ENCODE measurements around the gene AMBRA1.

Gene AMBRA1

DNA sequence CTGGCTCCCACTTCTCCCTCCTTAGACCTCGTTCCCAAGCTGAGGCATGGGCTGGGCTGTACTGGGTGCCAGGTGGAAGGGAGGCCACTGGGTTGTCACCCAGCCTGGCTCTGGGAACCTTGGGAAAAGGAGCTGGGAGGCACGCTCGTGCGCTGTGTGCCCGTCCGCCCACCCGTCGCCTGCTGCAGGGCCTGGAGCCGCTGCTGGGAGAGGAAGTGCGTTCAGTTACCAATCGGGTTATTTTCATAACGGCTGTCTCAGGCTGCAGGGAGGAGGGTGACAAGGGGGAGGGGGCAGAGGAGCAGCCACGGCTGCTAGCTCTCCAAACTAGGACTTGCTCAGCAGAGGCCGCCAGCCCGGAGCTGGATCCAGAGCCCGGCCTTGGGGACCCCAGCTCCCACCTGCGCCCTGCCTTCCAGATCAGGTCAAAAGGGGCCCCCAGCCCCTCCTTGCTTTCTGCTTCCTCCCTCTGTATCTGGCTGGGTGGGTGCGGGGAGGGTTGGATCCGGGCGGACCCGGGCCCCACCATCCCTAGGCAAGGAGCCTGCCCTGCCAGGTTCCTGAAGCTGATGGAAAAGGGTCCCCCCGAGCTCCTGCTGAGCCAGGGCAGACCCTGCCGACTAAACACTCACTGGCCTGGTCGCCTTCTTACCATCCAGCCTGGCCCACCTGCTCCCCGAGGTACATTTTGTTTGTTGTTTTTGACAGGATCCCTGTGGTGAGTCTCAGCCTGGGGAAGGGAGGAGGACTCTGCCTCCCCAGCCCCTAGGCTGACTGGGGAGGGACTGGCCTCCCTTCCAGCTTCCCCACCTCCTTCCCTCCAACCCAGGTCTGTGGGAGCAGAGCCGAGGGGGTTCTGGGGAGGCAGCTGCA, 232.3 kb downstream of the AMBRA1 start:
- Histone ChIP-seq H3K9me3 (ENCODE audit: control insufficient read depth, insufficient read depth, low read length) (no peaks in the 10 kb centered on the region), H3K9ac (ENCODE audit: low read depth, low read length) (no peak overlapping the region), H3K4me1 (ENCODE audit: insufficient read depth, low read length) (peaks cover 32% of the 10 kb centered on the region), H3K36me3 (ENCODE audit: insufficient read depth, low read length) (no peaks in the 10 kb centered on the region)

DNA sequence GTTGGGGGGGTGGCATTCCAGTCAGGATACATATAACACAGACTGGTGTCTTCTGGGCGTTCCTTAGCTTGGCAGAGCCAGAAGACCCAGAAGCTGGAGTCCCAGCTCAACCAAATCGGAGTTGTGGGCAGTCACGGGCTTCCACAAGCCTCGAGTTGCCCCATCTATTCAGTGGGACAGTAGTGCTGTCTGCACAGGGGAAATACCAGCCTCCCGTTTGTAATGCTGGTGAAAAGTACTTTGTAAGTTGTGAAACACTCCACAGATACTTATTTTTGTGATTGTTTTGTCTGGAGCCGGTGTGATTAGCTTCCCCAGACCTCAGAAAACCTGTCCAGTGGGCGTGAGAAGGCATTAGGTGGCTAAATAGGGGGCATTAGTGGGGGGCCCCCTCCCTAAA, 232.9 kb downstream of the AMBRA1 start:
- no peak overlapping the region for H3K9ac ChIP-seq (ENCODE audit: low read depth, low read length)
- H3K4me1 ChIP-seq (ENCODE audit: insufficient read depth, low read length) = peaks cover 38% of the 10 kb centered on the region
- peaks cover 3% of the 10 kb centered on the region; the same call in 1 of the 2 replicates for H3K36me3 ChIP-seq (ENCODE audit: insufficient read depth, low read length)
- no peaks in the 10 kb centered on the region for H3K9me3 ChIP-seq (ENCODE audit: control insufficient read depth, insufficient read depth, low read length)

- Histone ChIP-seq H3K4me1 (ENCODE audit: insufficient read depth, low read length) (peaks cover 38% of the 10 kb centered on the region), H3K9ac (ENCODE audit: low read depth, low read length) (no peak overlapping the region)
These were observed 233.9 kb downstream of the AMBRA1 start for GRCh38 chr11:46359953-46360352.

GRCh38 chr11:46357483-46357936, 236.3 kb downstream of the AMBRA1 start:
- Histone ChIP-seq H3K4me1 (ENCODE audit: insufficient read depth, low read length) (peaks cover 38% of the 10 kb centered on the region), H3K9me3 (ENCODE audit: control insufficient read depth, insufficient read depth, low read length) (no peaks in the 10 kb centered on the region), H3K9ac (ENCODE audit: low read depth, low read length) (no peak overlapping the region), H3K36me3 (ENCODE audit: insufficient read depth, low read length) (peaks cover 3% of the 10 kb centered on the region; the same call in 1 of the 2 replicates)

More at GRCh38 chr11:46359953-46360352, 233.9 kb downstream of the AMBRA1 start:
- Histone ChIP-seq H3K36me3 (ENCODE audit: insufficient read depth, low read length) (peaks cover 3% of the 10 kb centered on the region; the same call in 1 of the 2 replicates), H3K9me3 (ENCODE audit: control insufficient read depth, insufficient read depth, low read length) (no peaks in the 10 kb centered on the region)

- H3K9me3 ChIP-seq (ENCODE audit: control insufficient read depth, insufficient read depth, low read length) = no peaks in the 10 kb centered on the region
- peaks cover 3% of the 10 kb centered on the region; the same call in 1 of the 2 replicates for H3K36me3 ChIP-seq (ENCODE audit: insufficient read depth, low read length)
- H3K9ac ChIP-seq (ENCODE audit: low read depth, low read length) = no peak overlapping the region
- peaks cover 33% of the 10 kb centered on the region for H3K4me1 ChIP-seq (ENCODE audit: insufficient read depth, low read length)
These were observed 236.8 kb downstream of the AMBRA1 start for GRCh38 chr11:46356924-46357482.

GRCh38 chr11:46353698-46354097, 240.1 kb downstream of the AMBRA1 start:
- Histone ChIP-seq H3K4me1 (ENCODE audit: insufficient read depth, low read length) (peaks cover 34% of the 10 kb centered on the region), H3K9ac (ENCODE audit: low read depth, low read length) (no peak overlapping the region), H3K36me3 (ENCODE audit: insufficient read depth, low read length) (peaks cover 3% of the 10 kb centered on the region; the same call in 1 of the 2 replicates), H3K9me3 (ENCODE audit: control insufficient read depth, insufficient read depth, low read length) (no peaks in the 10 kb centered on the region)

- Histone ChIP-seq H3K4me1 (ENCODE audit: insufficient read depth, low read length) (peaks cover 35% of the 10 kb centered on the region), H3K9me3 (ENCODE audit: control insufficient read depth, insufficient read depth, low read length) (no peaks in the 10 kb centered on the region), H3K36me3 (ENCODE audit: insufficient read depth, low read length) (peaks cover 3% of the 10 kb centered on the region; the same call in 1 of the 2 replicates), H3K9ac (ENCODE audit: low read depth, low read length) (no peak overlapping the region; the same call in 1 of the 2 replicates)
These were observed 241.6 kb downstream of the AMBRA1 start for GRCh38 chr11:46352063-46352841.

DNA sequence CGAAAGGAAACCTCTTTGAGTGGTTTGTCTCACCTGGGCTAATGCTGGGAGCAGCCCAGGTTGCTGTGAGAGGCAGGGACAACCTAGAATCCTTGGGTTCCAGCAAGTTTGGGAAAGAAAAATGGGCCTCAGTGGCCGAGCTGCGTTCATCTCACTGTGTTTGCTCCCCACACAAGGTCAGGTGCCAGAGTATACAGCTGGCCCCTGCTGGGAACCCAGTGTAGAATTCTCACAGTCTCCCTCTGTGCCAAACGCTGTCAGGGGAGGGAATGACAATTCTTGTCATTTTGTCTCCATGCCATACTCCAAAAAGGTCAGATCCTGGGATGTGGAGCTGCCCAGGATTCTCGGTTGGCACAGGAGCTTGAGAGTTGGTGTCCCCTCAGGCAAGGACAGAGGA, 242.2 kb downstream of the AMBRA1 start:
- Histone ChIP-seq H3K9ac (ENCODE audit: low read depth, low read length) (no peak overlapping the region), H3K36me3 (ENCODE audit: insufficient read depth, low read length) (peaks cover 3% of the 10 kb centered on the region; the same call in 1 of the 2 replicates), H3K4me1 (ENCODE audit: insufficient read depth, low read length) (peaks cover 34% of the 10 kb centered on the region), H3K9me3 (ENCODE audit: control insufficient read depth, insufficient read depth, low read length) (no peaks in the 10 kb centered on the region)

- Histone ChIP-seq H3K9me3 (ENCODE audit: control insufficient read depth, insufficient read depth, low read length) (no peaks in the 10 kb centered on the region), H3K9ac (ENCODE audit: low read depth, low read length) (no peak overlapping the region), H3K36me3 (ENCODE audit: insufficient read depth, low read length) (peaks cover under 1% of the 10 kb centered on the region; the same call in 1 of the 2 replicates), H3K4me1 (ENCODE audit: insufficient read depth, low read length) (peaks cover 34% of the 10 kb centered on the region)
These were observed 242.7 kb downstream of the AMBRA1 start for GRCh38 chr11:46351148-46351547.

GRCh38 chr11:46350695-46351094, 243.1 kb downstream of the AMBRA1 start:
- H3K36me3 ChIP-seq (ENCODE audit: insufficient read depth, low read length) = no peaks in the 10 kb centered on the region
- no peak overlapping the region for H3K9ac ChIP-seq (ENCODE audit: low read depth, low read length)
- H3K4me1 ChIP-seq (ENCODE audit: insufficient read depth, low read length) = peaks cover 37% of the 10 kb centered on the region
- H3K9me3 ChIP-seq (ENCODE audit: control insufficient read depth, insufficient read depth, low read length) = no peaks in the 10 kb centered on the region

GRCh38 chr11:46348566-46349401, 245.0 kb downstream of the AMBRA1 start:
- H3K4me1 ChIP-seq (ENCODE audit: insufficient read depth, low read length) = peaks cover 46% of the 10 kb centered on the region
- peak overlapping the region; percentile 56; the same call in 1 of the 2 replicates for H3K9ac ChIP-seq (ENCODE audit: low read depth, low read length)
- H3K36me3 ChIP-seq (ENCODE audit: insufficient read depth, low read length) = no peaks in the 10 kb centered on the region
- no peaks in the 10 kb centered on the region for H3K9me3 ChIP-seq (ENCODE audit: control insufficient read depth, insufficient read depth, low read length)

DNA sequence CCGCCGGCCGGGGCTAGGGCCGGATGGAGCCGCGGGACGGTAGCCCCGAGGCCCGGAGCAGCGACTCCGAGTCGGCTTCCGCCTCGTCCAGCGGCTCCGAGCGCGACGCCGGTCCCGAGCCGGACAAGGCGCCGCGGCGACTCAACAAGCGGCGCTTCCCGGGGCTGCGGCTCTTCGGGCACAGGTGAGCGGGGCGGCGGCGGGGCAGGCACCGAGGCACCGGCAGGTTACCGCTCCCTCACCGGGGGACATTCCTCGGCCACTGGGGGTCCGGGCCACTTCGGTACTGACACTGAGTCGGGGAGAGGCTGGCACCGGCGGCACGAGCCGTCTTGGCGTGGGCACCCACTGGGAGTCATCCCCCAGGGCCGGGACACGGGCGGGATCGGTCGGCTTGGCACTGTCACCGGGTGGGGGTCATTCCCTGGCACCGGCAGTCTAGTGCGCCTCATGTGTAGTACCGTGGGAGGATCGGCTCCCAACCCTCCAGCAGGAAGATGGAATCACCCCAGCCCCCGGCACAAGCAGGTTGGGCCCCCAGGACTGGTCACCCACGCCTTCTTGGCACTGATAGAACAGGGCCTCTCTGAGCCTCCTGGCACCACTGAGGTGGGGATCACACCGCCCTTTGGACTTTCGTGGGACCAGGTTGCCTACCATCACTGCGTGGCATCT, 246.0 kb downstream of the AMBRA1 start:
- H3K4me1 ChIP-seq (ENCODE audit: insufficient read depth, low read length) = peaks cover 49% of the 10 kb centered on the region
- no peaks in the 10 kb centered on the region for H3K9me3 ChIP-seq (ENCODE audit: control insufficient read depth, insufficient read depth, low read length)
- H3K9ac ChIP-seq (ENCODE audit: low read depth, low read length) = peak overlapping the region; percentile 56
- H3K36me3 ChIP-seq (ENCODE audit: insufficient read depth, low read length) = no peaks in the 10 kb centered on the region
